SK-N-SH treated with all-trans-retinoic acid at 6 μM for 48 hours (cell line): ENCODE results near the gene ESRRA.

ENCODE experiments used
- ARNTL ChIP-seq: fragments of 450-650 bp; formaldehyde crosslinking; IDR thresholded peaks from 2 replicates; pipeline ENCODE4 v1.5.0; 2020; ENCODE audit warnings: low read depth, mild to moderate bottlenecking, moderate library complexity, borderline replicate concordance
- CSDC2 ChIP-seq: fragments of 250-450 bp; sonication (Bioruptor Pico); IDR thresholded peaks from 2 replicates; pipeline ENCODE4 v1.5.0; 2020; ENCODE audit warnings: mild to moderate bottlenecking, moderate library complexity
- CSRNP3 ChIP-seq: fragments of 250-450 bp; sonication (Bioruptor Pico); IDR thresholded peaks from 2 replicates; pipeline ENCODE4 v1.5.1; 2021; ENCODE audit warnings: mild to moderate bottlenecking, moderate library complexity
- ESRRG ChIP-seq: fragments of 250-450 bp; sonication (Bioruptor Pico); IDR thresholded peaks from 2 replicates; pipeline ENCODE4 v1.6.1; 2021; ENCODE audit warnings: mild to moderate bottlenecking
- PATZ1 ChIP-seq: fragments of 250-450 bp; sonication (Bioruptor Pico); IDR thresholded peaks from 2 replicates; pipeline ENCODE4 v1.8.0; 2020; ENCODE audit warnings: mild to moderate bottlenecking, moderate library complexity, borderline replicate concordance
- TOX ChIP-seq: fragments of 250-450 bp; sonication (Bioruptor Pico); IDR thresholded peaks from 2 replicates; pipeline ENCODE4 v1.8.0; 2021; ENCODE audit warnings: mild to moderate bottlenecking, moderate library complexity, borderline replicate concordance
- ZC3H10 ChIP-seq: fragments of 250-450 bp; sonication (Bioruptor Pico); IDR thresholded peaks from 2 replicates; pipeline ENCODE4 v1.5.1; 2021; ENCODE audit warnings: mild to moderate bottlenecking, moderate library complexity
- ZFP3 ChIP-seq: fragments of 250-450 bp; sonication (Bioruptor Pico); IDR thresholded peaks from 2 replicates; pipeline ENCODE4 v1.5.0; 2020; ENCODE audit warnings: mild to moderate bottlenecking, moderate library complexity

- TF ChIP-seq ZFP3 (CRISPR knock-in tag) (no peak), CSRNP3 (CRISPR knock-in tag) (no peak), TOX (CRISPR knock-in tag) (no peak), CSDC2 (CRISPR knock-in tag) (no peak), PATZ1 (CRISPR knock-in tag) (no peak), ARNTL (CRISPR knock-in tag) (no peak), ZC3H10 (CRISPR knock-in tag) (no peak), ESRRG (CRISPR knock-in tag) (no peak)
These were observed 9.1 kb upstream of the ESRRA start for GRCh38 chr11:64296236-64296635.
